HepG2 (cell line): ENCODE data around the gene MBOAT7. TPM values are rescaled to one million over a fixed set of nuclear protein-coding genes. Genes with fewer than 3 reads are reported as not detected.

Source experiments
- ATF7-NPFF ChIP-seq: sonication (generic); formaldehyde crosslinking; IDR thresholded peaks from 2 replicates; pipeline ENCODE4 v1.8.1; 2023; ENCODE audit warnings: mild to moderate bottlenecking, low read depth, missing genetic modification reagents, moderate library complexity
- CBX2 ChIP-seq, 2 experiments: fragments of 200-600 bp in 1 of 2; sonication (generic); formaldehyde crosslinking in 1 of 2; IDR thresholded peaks; 2 replicates each; pipeline versions ENCODE4 v1.7.0 to v1.8.1; 2018 to 2022; ENCODE audit warnings: low read depth in 2 of 2, low read length in 1 of 2, mild to moderate bottlenecking in 1 of 2, missing genetic modification reagents in 1 of 2
- FOXO1 ChIP-seq: sonication (generic); formaldehyde crosslinking; IDR thresholded peaks from 2 replicates; pipeline ENCODE4 v1.4.0; 2020; ENCODE audit warnings: missing genetic modification reagents
- KLF12 ChIP-seq: sonication (generic); formaldehyde crosslinking; IDR thresholded peaks from 2 replicates; pipeline ENCODE4 v1.4.0; 2020; ENCODE audit warnings: missing genetic modification reagents, borderline replicate concordance
- MEF2D ChIP-seq: sonication (generic); formaldehyde crosslinking; IDR thresholded peaks from 2 replicates; pipeline ENCODE4 v1.5.1; 2020; ENCODE audit warnings: mild to moderate bottlenecking, missing genetic modification reagents
- MXI1 ChIP-seq: IDR thresholded peaks from 3 replicates; pipeline ENCODE4 v1.6.1; 2012; ENCODE audit warnings: low read depth, low read length, inconsistent platforms, borderline replicate concordance
- NCOA2 ChIP-seq: sonication (generic); formaldehyde crosslinking; IDR thresholded peaks from 2 replicates; pipeline ENCODE4 v1.8.0; 2022; ENCODE audit warnings: inconsistent platforms
- NKX3-1 ChIP-seq: sonication (generic); formaldehyde crosslinking; IDR thresholded peaks from 2 replicates; pipeline ENCODE4 v1.5.0; 2020; ENCODE audit warnings: missing genetic modification reagents
- POLR2AphosphoS5 ChIP-seq: IDR thresholded peaks from 2 replicates; pipeline ENCODE4 v1.6.1; 2012; ENCODE audit warnings: low read depth, low read length
- PTBP1 ChIP-seq: fragments of 200-400 bp; formaldehyde crosslinking; IDR thresholded peaks from 2 replicates; pipeline ENCODE4 v1.6.1; 2018; ENCODE audit warnings: low read length, low read depth; ENCODE audit not compliant: poor library complexity, severe bottlenecking
- RFX5 ChIP-seq: IDR thresholded peaks from 2 replicates; pipeline ENCODE4 v1.6.1; 2011; ENCODE audit warnings: low read depth, low read length, improper control_type of control experiment
- TAF1 ChIP-seq: sonication (generic); formaldehyde crosslinking; IDR thresholded peaks from 2 replicates; pipeline ENCODE4 v1.4.0; 2020; ENCODE audit warnings: missing genetic modification reagents
- TBL1XR1 ChIP-seq: fragments of 150-350 bp; IDR thresholded peaks from 2 replicates; pipeline ENCODE4 v1.6.1; 2014; ENCODE audit warnings: borderline replicate concordance, low read length; ENCODE audit not compliant: partially characterized antibody
- TSC22D2 ChIP-seq: sonication (generic); formaldehyde crosslinking; IDR thresholded peaks from 2 replicates; pipeline ENCODE4 v1.5.1; 2020; ENCODE audit warnings: missing genetic modification reagents, mild to moderate bottlenecking, borderline replicate concordance
- WIZ ChIP-seq: sonication (generic); formaldehyde crosslinking; IDR thresholded peaks from 2 replicates; pipeline ENCODE4 v1.5.1; 2020; ENCODE audit warnings: mild to moderate bottlenecking, missing genetic modification reagents
- ZBTB21 ChIP-seq: sonication (generic); formaldehyde crosslinking; IDR thresholded peaks from 2 replicates; pipeline ENCODE4 v1.4.0; 2020; ENCODE audit warnings: missing genetic modification reagents
- ZNF180 ChIP-seq: sonication (generic); formaldehyde crosslinking; IDR thresholded peaks from 2 replicates; pipeline ENCODE4 v1.4.0; 2020; ENCODE audit warnings: low read depth, missing genetic modification reagents, borderline replicate concordance
- ZNF205 ChIP-seq: IDR thresholded peaks from 2 replicates; pipeline ENCODE4 v1.6.1; 2018; ENCODE audit warnings: missing biosample characterization, missing genetic modification reagents
- ZNF264 ChIP-seq: sonication (generic); formaldehyde crosslinking; IDR thresholded peaks from 2 replicates; pipeline ENCODE4 v1.4.0; 2020; ENCODE audit warnings: missing genetic modification reagents
- ZNF484 ChIP-seq: sonication (generic); formaldehyde crosslinking; IDR thresholded peaks from 2 replicates; pipeline ENCODE4 v1.5.1; 2020; ENCODE audit warnings: mild to moderate bottlenecking, low read depth, missing genetic modification reagents, borderline replicate concordance
- ZNF709 ChIP-seq: sonication (generic); formaldehyde crosslinking; IDR thresholded peaks from 2 replicates; pipeline ENCODE4 v1.5.0; 2020; ENCODE audit warnings: mild to moderate bottlenecking, missing genetic modification reagents
- ZNF761 ChIP-seq: sonication (generic); formaldehyde crosslinking; conservative IDR thresholded peaks from 2 replicates; pipeline ENCODE4 v1.4.0; 2020; ENCODE audit warnings: mild to moderate bottlenecking, missing genetic modification reagents
- ZNF776 ChIP-seq: sonication (generic); formaldehyde crosslinking; IDR thresholded peaks from 2 replicates; pipeline ENCODE4 v1.4.0; 2020; ENCODE audit warnings: mild to moderate bottlenecking, missing genetic modification reagents
- ZNF850 ChIP-seq: sonication (generic); formaldehyde crosslinking; conservative IDR thresholded peaks from 2 replicates; pipeline ENCODE4 v1.9.0; 2021; ENCODE audit warnings: mild to moderate bottlenecking, missing genetic modification reagents
- ZZZ3 ChIP-seq: sonication (generic); formaldehyde crosslinking; IDR thresholded peaks from 2 replicates; pipeline ENCODE4 v1.4.0; 2020; ENCODE audit warnings: missing genetic modification reagents, mild to moderate bottlenecking, borderline replicate concordance
- polyA plus RNA-seq, 8 experiments: library from polyadenylated mRNA; depleted of rRNA in 3 of 8; stranded (reverse) in 7 of 8; unstranded in 1 of 8; fragments of >200 nt; fragmentation: Illumina TruSeq in 4 of 8; extraction: Trizol in 4 of 8; gene quantifications; 2 replicates each; pipeline versions ENCODE4 v1.2.1 to v1.2.3, GENCODE V29; 2011 to 2016; ENCODE audit warnings: low read depth in 4 of 8, missing spikeins in 1 of 8, mixed read lengths in 1 of 8; ENCODE audit not compliant: insufficient read depth in 1 of 8
- total RNA-seq, 5 experiments: library from RNA; depleted of rRNA; stranded (reverse); fragments of >200 nt; fragmentation: Illumina TruSeq; extraction: Trizol; gene quantifications; 2 replicates each; pipeline ENCODE4 v1.2.3, GENCODE V29; 2016; ENCODE audit warnings: low read depth in 1 of 5
- TF ChIP-seq, protein P1 (sequence below): sonication (generic); formaldehyde crosslinking; IDR thresholded peaks from 2 replicates; pipeline ENCODE4 v1.5.0; 2020; ENCODE audit warnings: missing genetic modification reagents
- TF ChIP-seq, protein P2 (sequence below): sonication (generic); formaldehyde crosslinking; IDR thresholded peaks from 2 replicates; pipeline ENCODE4 v1.4.0; 2020; ENCODE audit warnings: missing genetic modification reagents
- TF ChIP-seq, protein P3 (sequence below): IDR thresholded peaks from 2 replicates; pipeline ENCODE4 v1.6.1; 2016; ENCODE audit warnings: mild to moderate bottlenecking, missing biosample characterization, missing genetic modification reagents

The MBOAT7 gene
- total and polyA plus RNA-seq, 2 of the 13 experiments (the other 11 are each of a cell fraction or from before 2014, with no cell fraction given): 22.2 to 25.5 TPM

DNA sequence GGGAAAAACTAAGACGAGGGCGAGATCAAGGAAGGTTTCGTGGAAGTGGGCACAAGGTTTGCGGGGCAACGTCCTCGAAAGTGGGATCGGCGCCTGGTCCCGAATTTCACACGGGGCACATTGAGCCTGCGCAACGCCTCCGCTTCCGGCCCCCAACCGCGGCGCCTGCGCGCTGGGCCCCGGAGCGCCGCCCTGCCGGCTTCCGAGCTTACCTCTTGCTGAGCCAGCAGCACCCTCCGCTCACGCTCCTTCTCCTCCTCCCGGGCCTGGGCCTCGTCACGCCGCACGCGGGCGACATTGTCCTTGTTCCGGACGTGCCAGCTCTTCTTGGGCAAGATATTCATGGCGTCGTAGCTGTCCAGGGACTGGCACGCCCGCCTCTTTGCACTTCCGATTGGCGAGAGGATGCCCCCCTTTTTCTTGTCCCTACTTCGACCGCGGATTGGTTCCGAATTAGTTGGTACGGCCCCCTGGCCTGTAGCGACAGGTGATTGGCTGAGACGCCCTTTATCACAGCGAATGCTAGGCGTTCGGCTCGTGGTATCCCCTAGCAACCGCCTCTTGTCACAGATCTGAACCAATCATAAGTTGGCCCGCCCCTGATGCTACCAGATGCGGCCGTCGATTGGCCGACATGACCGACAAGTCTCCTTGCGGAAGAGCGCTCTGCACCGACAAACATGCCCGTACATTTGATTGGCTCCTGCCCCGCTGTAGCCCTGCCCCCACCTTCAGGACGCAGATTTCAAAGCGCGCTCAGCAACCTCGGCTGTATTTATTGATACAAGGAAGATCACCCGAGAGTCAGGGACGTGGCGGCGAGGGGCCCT, 29.8 kb downstream of the MBOAT7 start, which contains the start of gene LENG1 (continued):
- TF ChIP-seq, protein P1, sequence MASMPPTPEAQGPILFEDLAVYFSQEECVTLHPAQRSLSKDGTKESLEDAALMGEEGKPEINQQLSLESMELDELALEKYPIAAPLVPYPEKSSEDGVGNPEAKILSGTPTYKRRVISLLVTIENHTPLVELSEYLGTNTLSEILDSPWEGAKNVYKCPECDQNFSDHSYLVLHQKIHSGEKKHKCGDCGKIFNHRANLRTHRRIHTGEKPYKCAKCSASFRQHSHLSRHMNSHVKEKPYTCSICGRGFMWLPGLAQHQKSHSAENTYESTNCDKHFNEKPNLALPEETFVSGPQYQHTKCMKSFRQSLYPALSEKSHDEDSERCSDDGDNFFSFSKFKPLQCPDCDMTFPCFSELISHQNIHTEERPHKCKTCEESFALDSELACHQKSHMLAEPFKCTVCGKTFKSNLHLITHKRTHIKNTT (CRISPR knock-in tag): no peak
- TF ChIP-seq NKX3-1 (CRISPR knock-in tag) (no peak), ZNF850 (CRISPR knock-in tag) (no peak), ZNF205 (CRISPR knock-in tag) (no peak; the same call in 1 of the 2 replicates), ZNF761 (CRISPR knock-in tag) (no peak), FOXO1 (peak; percentile 13; the same call in 1 of the 2 replicates), TAF1 (CRISPR knock-in tag) (peak; percentile 67), ZNF776 (CRISPR knock-in tag) (no peak), WIZ (CRISPR knock-in tag) (no peak), ZZZ3 (CRISPR knock-in tag) (0 out of 2 replicates have a peak, but pooled peaks have one; percentile 78), TBL1XR1 (no peak), CBX2 (IDR thresholded peaks at IDR 0.05; ENCODE audit: low read depth, low read length) (no peak), CBX2 (CRISPR knock-in tag; IDR thresholded peaks at IDR 0.05; ENCODE audit: low read depth) (no peak), TSC22D2 (peak; percentile 90; the same call in 1 of the 2 replicates), RFX5 (peak; percentile 90), ZNF484 (CRISPR knock-in tag) (no peak), PTBP1 (no peak), MEF2D (no peak), ZNF709 (CRISPR knock-in tag) (no peak), ZNF180 (no peak), ZBTB21 (CRISPR knock-in tag) (no peak), MXI1 (peak; percentile 86), ATF7-NPFF (CRISPR knock-in tag) (0 out of 2 replicates have a peak, but pooled peaks have one; percentile 64), KLF12 (peak; percentile 27; the same call in 1 of the 2 replicates), NCOA2 (CRISPR knock-in tag) (peak; percentile 27; the same call in 1 of the 2 replicates), ZNF264 (0 out of 2 replicates have a peak, but pooled peaks have one; percentile 22), POLR2AphosphoS5 (peak; percentile 65)
- TF ChIP-seq, protein P2, sequence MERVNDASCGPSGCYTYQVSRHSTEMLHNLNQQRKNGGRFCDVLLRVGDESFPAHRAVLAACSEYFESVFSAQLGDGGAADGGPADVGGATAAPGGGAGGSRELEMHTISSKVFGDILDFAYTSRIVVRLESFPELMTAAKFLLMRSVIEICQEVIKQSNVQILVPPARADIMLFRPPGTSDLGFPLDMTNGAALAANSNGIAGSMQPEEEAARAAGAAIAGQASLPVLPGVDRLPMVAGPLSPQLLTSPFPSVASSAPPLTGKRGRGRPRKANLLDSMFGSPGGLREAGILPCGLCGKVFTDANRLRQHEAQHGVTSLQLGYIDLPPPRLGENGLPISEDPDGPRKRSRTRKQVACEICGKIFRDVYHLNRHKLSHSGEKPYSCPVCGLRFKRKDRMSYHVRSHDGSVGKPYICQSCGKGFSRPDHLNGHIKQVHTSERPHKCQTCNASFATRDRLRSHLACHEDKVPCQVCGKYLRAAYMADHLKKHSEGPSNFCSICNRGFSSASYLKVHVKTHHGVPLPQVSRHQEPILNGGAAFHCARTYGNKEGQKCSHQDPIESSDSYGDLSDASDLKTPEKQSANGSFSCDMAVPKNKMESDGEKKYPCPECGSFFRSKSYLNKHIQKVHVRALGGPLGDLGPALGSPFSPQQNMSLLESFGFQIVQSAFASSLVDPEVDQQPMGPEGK (CRISPR knock-in tag): peak; percentile 63
- TF ChIP-seq, protein P3, sequence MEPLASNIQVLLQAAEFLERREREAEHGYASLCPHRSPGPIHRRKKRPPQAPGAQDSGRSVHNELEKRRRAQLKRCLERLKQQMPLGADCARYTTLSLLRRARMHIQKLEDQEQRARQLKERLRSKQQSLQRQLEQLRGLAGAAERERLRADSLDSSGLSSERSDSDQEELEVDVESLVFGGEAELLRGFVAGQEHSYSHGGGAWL: peak; percentile 41; the same call in 1 of the 2 replicates
